Activated CD4-positive, CD25-positive, alpha-beta regulatory T cell (primary cell): ENCODE results near the gene CACNG7.

ENCODE experiments used
- DNase-seq, 4 experiments: peaks; one replicate each; lab custom pipeline; 2025; lab: John Stamatoyannopoulos, UW

CACNG7 gene

DNA sequence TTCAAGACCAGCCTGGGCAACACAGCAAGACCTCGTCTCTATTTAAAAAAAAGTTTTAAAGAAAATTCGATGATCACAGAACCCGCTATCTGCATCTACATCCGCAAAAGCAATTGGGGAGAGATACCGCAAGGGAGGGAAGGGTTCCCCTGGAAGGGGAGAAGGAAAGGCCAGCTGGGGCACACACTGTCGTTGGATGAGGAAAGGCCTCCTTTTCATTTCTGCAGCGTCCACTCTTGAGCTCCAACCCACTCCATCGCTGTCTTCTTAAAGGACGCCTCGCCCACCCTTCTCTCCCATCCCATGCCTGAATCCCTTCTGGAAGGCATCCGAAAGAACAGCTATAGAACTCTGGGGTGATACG is 30.3 kb upstream of the CACNG7 start:
- DNase-seq: no peak

DNA sequence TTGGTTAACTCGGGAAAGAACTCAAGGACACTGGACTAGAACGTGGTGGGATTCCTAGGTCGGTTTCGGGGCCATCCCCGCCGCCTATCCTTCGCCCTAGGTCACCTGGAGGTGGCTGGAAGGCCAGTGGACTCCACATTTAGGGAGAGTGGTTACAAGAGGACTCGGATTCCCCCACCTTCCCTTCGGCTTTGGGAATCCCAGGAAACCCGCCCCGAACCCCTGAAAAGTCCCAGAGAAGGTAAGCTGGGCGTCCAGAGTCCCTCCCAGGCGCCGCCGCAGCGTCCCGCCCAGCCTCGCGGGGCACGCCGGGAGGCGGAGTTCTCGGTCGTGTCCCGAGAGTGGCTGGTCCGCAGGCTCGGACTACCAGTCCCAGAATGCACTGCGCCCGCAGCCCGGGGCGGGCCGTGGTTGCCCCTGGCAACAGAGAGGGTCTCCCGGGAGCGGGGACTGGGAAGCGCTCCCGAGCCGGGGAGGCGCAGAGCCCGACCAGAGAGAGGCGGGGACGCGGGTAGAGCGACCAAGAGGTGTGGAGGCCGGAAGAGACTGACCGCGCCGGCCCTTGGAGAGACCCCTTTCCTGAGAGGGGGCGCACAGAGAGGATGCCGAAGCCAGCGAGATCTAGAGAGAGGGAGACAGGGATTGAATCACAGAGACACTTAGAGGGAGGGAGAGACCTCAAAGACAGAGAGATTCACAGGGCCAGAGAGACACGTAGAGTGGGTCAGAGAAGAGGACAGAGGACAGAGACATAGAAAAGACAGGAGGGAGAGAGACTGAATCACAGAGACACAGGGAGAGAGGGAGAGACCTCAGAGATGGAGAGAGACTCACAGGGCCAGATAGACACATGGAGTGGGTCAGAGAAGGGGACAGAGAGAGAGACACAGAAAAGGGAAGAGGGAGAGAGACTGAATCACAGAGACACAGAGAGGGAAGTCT is 29.7 kb upstream of the CACNG7 start:
- peak; percentile 45 to 63 (median 53) for DNase-seq

DNA sequence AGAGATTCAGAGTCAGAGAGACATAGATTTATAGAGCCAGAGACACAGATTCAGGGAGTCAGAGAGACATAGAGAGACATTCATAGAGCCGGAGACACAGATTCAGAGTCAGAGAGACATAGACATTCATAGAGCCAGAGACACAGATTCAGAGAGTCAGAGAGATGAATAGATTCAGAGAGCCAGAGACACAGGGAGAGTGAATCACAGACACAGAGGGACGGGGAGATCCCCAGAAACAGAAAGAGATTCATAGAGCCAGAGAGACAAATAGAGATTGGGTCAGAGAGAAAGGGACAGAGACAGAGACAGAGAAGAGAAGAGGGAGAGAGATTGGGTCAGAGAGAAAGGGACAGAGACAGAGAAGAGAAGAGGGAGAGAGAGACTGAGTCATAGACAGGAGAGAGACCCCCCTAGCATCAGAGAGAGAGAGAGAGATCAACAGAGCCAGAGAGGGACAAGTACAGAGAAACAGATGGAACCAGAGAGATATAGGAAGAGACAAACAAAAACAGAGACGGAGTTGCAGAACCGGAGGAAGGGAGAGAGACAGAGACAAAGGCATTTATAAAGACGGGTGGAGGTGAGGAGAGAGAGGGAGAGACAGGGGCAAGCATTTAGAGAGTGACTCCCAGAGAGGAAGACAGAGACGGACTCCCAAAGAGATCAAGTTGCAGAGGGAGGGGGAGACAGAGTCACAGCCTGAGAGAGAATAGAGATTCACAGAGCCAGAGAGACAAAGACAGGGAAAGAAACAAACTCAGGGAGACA is 28.2 kb upstream of the CACNG7 start:
- no peak for DNase-seq

DNA sequence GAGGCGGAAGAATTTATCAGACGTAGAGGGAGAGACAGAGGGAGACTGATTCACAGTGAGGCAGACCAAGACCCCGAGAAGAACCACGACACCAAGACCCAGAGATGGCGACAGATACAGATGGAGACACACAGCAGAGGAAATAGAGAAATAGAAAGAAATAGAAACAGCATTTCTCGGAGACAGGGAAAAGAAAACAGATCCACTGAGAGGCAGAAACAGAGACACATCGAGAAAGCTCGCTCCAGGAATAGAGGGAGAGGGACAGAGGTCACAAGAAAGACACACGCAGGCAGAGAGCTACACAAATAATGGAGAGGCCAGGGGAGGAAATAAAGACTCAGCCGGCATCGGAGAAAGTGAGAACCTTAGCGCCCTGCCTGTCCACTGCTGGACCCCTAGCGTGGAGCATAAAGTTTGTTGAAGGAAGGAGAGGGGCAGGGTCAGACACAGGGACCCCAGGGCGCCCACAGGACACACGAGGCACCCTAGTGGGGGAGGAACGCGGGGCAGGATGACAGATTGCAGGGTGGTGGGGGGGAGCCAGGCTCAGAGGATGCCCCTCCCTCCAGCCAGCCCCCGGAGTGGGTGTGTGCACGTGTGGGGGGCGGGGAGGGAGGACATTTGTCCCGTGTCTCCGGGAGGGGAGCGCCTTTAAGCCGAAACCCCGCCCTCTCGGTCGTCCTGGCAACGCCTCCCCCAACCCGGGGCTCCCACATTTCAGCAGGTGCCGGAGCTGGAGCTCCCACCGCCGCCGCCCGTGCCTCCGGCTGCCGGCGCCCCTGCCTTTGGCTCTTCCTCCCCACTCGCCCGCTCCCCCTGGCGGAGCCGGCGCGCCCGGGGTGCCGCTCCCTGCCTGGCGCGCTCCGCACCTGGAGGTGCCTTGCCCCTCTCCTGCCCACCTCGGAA is 27.3 kb upstream of the CACNG7 start, which contains the start of gene PRKCG:
TSS of gene PRKCG (plus strand) at position 716 of the 909 bp plus-strand sequence. CDS start 298 bp downstream, outside the sequence.
- peak in 3 of 4 experiments; percentile 14 to 44 (median 38) for DNase-seq

DNA sequence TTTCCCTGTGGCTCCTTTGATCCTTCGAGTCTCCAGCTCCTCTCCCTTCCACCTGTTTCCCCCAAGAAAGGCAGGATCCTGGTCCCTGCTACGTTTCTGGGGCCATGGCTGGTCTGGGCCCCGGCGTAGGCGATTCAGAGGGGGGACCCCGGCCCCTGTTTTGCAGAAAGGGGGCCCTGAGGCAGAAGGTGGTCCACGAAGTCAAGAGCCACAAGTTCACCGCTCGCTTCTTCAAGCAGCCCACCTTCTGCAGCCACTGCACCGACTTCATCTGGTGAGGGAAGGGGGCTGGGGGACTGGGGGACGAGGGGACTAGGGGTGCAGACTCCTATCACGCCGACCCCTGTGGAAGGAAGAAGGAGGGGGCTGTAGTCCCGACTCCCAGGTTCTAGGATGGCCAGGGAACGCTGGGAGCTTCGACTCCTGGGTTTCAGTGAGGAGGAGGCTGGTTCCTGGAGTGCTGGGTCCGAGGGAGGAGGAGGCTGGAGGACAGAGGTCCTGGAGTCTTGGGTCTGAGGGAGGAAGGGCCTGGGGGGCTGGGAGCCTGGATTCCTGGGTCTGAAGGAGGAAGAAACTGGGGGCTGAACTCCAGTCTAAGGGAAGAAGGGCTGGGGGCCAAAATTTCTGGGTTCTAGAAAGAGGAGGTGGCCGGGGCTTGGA is 26.6 kb upstream of the CACNG7 start:
- DNase-seq: no peak

DNA sequence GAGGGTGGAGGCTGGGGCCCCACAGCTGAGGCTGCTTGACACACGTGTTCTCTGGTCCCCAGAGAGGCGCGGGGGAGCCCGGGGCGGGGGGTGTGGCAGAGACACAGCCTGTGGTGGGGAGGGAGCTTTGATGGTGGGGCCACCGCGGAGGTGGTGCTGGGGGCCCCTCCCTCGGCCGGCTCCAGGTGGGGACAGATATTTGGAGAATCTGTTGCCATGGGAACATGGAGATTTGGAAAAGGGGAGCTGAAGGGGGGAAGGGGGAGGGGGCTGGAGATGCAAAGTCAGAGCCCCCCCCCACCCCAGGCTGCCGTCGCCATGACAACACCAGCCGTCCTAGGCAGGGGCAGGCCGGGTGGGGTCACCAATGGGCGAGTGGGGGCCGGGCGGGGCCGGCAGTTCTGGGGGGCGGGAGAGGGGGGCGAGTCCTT is 25.8 kb upstream of the CACNG7 start:
- no peak for DNase-seq

DNA sequence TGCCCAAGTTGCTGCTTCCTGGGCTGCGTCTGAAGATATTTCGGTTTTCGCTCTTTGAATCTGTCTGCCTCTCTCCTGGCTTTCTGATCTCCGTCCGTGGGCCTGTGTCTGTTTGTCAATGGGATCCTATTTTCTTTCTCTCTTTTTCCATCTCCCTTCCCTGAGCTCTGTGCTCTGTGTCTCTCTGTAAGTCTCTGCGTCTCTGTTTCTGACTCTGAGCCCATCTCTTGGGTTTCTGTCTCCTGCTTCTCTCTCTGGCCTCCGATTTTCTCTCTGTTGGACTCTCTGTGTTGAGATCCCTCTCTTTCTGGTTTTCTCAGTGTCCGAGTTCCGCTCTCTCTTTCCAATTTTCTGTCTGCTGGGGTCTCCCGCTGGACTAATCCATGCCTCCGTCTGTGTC is 25.3 kb upstream of the CACNG7 start:
- no peak for DNase-seq

DNA sequence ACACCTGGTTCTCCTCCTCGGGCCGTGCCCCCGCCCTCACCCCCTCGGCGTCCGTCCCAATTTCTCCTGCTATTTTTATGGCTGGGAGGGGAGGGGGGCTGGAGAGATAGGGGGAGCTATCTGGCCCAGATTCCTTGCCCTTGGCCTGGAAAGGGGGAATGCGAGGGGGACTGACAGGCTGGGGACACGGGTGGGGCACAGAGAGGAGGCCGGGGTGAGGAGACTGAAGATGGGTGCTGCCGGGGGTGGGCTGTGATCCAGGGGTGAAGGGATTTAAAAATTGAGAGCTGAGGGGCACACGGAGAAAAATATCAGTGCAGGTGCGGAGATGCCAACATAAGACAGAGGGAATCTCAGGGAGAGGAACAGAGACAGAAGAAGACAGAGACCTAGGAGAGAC is 24.8 kb upstream of the CACNG7 start:
- no peak for DNase-seq

DNA sequence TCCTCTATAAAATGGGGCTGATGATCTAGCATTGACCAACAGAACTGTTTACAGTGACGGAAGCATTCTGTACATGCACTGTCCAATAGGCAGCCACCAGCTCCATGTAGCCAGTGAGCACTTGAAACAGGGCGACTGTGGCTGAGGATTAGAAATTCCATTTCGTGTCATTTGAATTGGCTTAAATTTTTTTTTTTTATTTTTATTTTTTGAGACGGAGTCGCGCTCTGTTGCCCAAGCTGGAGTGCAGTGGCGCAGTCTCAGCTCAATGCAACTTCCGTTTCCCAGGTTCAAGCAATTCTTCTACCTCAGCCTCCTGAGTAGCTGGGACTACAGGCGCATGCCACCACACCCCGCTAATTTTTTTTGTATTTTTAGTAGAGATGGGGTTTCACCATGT is 24.0 kb upstream of the CACNG7 start:
- no peak for DNase-seq

DNA sequence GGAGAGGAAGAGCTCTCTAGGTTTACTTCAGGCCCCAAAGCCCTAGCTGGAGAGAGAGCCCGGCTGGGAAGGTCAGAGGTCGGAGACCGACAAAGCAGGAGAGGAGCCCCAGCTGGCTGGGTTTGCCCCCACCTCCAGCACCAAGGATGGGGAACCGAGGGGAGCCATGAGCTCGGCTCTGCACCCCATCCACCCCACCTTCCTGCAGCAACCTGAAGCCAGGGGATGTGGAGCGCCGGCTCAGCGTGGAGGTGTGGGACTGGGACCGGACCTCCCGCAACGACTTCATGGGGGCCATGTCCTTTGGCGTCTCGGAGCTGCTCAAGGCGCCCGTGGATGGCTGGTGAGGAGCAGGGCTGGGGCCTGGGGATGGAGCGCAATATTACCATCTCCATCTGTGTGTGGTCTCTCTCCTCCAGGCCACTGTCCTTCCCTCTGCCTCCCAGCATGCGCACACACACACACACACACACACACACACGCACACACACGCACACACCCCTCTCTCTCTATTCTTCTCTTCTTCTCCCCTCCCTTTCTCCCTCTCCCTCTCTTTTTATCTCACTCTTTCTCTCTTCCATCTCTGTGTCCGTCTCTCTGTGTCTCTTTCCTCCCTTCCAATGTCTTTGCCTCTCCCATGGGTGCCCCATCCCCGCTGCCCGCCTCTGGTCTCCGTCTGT is 16.6 kb upstream of the CACNG7 start:
- no peak for DNase-seq

DNA sequence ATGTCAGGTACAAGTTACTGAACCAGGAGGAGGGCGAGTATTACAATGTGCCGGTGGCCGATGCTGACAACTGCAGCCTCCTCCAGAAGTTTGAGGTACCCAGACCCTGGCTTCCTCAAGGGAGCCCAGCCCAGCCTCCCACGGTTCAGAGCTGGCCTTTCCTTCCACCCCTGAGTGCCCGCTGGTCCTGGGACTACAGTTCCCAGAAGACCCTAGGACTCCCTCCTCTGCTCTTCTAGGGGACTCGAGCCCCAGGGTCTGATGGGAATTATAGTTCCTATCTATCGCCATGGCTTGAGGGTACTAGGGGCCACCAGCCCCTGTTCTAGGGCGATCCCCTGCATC is 16.1 kb upstream of the CACNG7 start:
- DNase-seq: no peak

DNA sequence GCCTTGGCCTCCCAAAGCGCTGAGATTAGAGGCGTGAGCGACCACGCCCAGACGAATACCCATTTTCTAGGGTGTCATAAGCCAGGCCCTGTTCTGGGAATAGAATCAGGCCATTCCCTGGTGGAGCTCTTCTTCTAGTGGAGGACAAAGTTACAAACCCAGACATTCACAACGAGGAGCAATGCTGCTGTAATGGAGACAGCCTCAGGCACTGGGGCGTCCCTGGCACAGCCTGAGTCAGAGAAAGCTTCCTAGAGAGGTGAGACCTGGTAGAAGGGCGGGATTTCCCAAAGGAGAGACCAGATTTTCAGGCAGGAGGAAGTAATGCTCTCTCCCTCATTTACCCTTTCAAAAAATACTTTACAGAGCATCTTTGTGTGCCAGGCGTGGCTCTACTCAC is 14.4 kb upstream of the CACNG7 start:
- DNase-seq: no peak

DNA sequence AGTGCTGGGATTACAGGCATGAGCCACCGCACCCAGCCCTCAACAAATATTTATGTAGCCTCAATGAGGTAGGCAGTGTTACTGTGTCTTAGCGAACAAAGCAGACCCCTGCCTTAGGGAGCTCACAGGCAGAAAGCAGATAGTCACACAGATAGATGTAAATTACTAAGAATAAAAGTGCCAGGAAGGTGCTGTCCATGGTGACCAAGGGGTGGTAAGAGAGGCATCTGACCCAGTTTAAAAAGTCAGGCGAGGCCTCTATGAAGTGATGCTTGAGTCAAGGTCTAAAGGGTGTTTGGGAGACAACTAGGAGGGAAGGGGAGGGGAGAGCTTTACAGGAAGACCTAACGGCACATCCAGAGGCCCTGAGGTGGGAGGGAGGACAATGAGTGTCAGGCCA is 12.4 kb upstream of the CACNG7 start:
- no peak for DNase-seq

DNA sequence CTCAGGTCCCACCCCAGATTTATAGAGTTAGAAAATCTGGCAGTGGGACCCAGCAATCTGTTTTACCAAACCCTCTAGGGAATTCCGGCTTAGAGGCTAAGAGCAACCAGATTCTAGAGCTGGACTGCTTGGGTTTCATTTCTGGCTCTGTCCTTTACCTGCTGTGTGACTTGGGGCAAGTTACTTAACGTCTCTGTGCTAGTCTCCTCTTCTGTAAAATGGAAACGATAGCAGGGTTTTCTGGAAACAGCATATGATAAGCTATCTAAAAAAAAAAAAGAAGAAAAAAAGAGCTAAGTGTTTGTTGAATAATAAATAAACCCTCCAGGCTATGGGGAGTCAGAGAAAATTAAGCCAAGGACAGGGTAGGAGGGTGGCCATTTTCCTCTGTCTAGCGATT is 11.6 kb upstream of the CACNG7 start:
- no peak for DNase-seq

DNA sequence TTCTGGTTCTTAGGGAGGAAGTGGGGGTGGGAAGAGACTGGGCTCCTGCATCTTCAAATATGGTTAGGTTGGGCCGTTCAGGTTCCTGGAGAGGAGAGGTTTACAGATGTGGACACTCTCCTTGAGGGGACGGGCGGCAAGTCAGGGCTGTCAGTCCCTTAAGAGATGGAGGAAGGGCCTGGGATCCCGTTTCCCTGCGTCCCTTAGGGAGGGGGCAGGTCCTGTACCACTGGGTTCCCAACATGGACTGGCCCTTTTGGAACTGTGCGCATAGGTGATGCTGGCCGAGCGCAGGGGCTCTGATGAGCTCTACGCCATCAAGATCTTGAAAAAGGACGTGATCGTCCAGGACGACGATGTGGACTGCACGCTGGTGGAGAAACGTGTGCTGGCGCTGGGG is 10.9 kb upstream of the CACNG7 start:
- DNase-seq: no peak

DNA sequence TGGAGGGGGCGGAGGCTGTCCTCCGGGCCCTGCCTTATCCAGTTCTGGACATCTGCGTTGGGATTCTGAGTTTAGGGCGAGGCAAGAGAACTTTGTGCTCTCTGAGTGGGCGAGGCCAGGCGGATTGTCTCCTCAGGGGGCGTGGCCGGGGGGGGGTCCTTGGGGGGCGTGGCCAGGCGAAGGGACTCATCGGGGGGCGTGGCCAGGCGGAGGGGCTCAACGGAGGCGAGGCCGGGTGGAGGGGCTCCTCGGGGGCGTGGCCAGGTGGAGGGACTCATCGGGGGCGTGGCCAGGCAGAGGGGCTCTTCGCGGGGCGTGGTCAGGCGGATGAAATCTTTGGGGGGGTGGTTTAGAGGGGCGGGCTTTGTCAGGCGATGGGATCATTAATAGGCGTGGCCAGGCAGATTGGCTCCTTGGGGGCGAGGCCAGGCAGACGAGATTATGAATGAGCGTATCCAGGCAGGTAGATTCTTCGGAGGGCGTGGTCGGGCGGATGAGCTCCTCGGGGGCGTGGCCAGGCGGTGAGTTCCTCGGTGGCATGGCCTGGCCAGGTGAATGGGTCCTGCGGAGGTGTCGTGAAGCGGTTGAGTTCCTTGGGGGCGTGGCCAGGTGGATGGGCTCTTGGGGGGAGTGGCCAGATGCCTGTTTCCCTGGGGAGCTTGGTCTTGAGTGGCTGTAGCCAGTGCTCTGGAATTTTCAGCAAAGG is 10.3 kb upstream of the CACNG7 start:
- DNase-seq: no peak

DNA sequence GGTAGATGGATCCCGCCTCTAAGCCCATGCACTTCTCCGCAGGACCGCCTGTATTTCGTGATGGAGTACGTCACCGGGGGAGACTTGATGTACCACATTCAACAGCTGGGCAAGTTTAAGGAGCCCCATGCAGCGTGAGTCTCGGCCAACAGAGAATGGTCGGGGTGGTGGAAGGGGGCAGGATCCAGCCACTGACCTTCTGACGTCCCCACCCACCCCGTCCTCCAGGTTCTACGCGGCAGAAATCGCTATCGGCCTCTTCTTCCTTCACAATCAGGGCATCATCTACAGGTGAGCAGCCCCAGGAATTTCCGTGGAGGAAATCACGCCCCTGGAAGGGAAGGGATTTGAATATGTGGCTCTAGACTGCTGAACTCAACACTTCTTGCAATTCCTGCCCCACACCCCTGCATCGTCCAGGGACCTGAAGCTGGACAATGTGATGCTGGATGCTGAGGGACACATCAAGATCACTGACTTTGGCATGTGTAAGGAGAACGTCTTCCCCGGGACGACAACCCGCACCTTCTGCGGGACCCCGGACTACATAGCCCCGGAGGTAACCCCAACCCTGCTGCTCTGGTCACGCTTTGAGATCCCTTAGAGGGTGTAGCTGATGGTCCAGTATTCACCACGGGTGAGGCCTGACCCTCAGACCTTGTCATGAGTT is 8.8 kb upstream of the CACNG7 start:
- DNase-seq: no peak

DNA sequence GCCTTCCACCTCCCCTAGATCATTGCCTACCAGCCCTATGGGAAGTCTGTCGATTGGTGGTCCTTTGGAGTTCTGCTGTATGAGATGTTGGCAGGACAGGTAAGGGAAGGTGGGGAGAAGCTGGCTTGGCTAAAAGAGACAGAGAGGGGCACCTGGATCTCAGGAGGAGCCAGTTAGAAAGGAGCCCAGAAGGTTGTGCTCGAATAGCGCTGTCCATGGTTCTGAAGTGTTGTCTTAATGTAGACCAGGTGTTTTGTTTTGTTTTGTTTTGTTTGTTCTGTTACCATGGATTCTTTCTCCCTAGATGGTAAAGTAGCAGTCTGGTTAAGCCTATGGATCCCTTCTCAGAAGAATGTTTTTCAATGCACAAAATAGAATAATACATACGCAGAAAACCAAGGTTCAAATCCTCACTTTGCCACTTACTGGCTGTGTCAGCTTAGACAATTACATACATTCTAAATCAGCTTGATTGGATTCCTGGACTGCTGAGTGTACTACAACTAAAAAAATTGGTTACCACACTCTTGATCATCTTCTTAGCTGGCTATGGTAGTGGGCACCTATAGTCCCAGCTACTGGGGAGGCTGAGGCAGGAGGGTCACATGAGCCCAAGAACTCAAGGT is 5.9 kb upstream of the CACNG7 start:
- DNase-seq: no peak

DNA sequence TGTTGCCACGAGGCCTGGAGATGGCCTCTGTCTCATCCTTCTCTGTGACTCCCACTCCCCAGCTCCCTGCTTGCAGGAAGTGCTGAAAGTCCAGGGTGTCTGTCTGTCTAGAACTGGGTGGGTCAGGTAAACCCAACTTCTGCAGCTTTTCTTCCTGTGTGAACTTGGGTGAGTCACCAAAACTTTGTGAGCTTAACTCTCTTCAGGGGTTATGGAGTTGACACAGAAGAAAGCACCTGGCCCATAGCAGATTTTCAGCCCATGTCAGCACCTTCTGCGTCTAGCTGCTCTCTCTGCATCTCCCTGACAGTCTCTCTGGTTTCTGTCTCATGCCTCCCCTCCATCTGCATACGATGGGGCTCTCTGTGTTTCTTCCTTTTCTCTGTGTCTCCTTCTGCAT is 4.2 kb upstream of the CACNG7 start:
- no peak for DNase-seq
